ENCODE measurements around the gene PIEZO1. TPM values are rescaled to one million over a fixed set of nuclear protein-coding genes. Genes with fewer than 3 reads are reported as not detected.
A peak's percentile ranks its signal among the peaks of the same experiment; 100 is the strongest.

PIEZO1 gene
- polyA plus RNA-seq, 1 experiment: 47.0 TPM

- no peak for TF ChIP-seq CTCF (IDR thresholded peaks at IDR 0.05; ENCODE audit: low read depth, low read length)
- H3K27me3 ChIP-seq (ENCODE audit: control insufficient read depth, insufficient read depth, low read length): no peaks in the 10 kb centered on the region
- no peaks in the 10 kb centered on the region; the same call in 1 of the 2 replicates for H3K9me3 ChIP-seq (ENCODE audit: control insufficient read depth, insufficient read depth, low read length)
- CTCF ChIA-PET: no interaction called here
- DNase-seq (ENCODE audit: low read depth, low spot score): no peak
- POLR2A ChIA-PET: interaction anchor here (0.6 kb wide), 1 partner anchor 759 kb away, joined by 3 read pairs; no protein-coding TSS in a partner anchor
- no peak overlapping the region for H3K27ac ChIP-seq (ENCODE audit: low read depth, low read length)
- H3K4me3 ChIP-seq (ENCODE audit: low read depth, low read length): no peak overlapping the region
These were observed 22.2 kb upstream of the PIEZO1 start for GRCh38 chr16:88807142-88807625.

GRCh38 chr16:88806491-88807111 is 21.6 kb upstream of the PIEZO1 start:
- Histone ChIP-seq H3K27ac (ENCODE audit: low read depth, low read length) (no peak overlapping the region), H3K4me3 (ENCODE audit: low read depth, low read length) (no peak overlapping the region), H3K9me3 (ENCODE audit: control insufficient read depth, insufficient read depth, low read length) (no peaks in the 10 kb centered on the region; the same call in 1 of the 2 replicates), H3K27me3 (ENCODE audit: control insufficient read depth, insufficient read depth, low read length) (no peaks in the 10 kb centered on the region)
- CTCF ChIA-PET: no interaction called here
- POLR2A ChIA-PET: interaction anchor here (0.6 kb wide), 1 partner anchor 760 kb away, joined by 3 read pairs; no protein-coding TSS in a partner anchor
- no peak for DNase-seq (ENCODE audit: low read depth, low spot score)
- TF ChIP-seq CTCF (IDR thresholded peaks at IDR 0.05; ENCODE audit: low read depth, low read length): no peak

- DNase-seq (ENCODE audit: low read depth, low spot score): no peak
- Histone ChIP-seq H3K27me3 (ENCODE audit: control insufficient read depth, insufficient read depth, low read length) (no peaks in the 10 kb centered on the region), H3K9me3 (ENCODE audit: control insufficient read depth, insufficient read depth, low read length) (no peaks in the 10 kb centered on the region; the same call in 1 of the 2 replicates), H3K27ac (ENCODE audit: low read depth, low read length) (no peak overlapping the region), H3K4me3 (ENCODE audit: low read depth, low read length) (no peak overlapping the region)
- TF ChIP-seq CTCF (IDR thresholded peaks at IDR 0.05; ENCODE audit: low read depth, low read length): no peak
- ChIA-PET POLR2A (no interaction called here), CTCF (no interaction called here)
These were observed 20.9 kb upstream of the PIEZO1 start for GRCh38 chr16:88805887-88806393.

GRCh38 chr16:88805340-88805715 is 20.3 kb upstream of the PIEZO1 start:
- DNase-seq (ENCODE audit: low read depth, low spot score): no peak
- H3K4me3 ChIP-seq (ENCODE audit: low read depth, low read length): no peak overlapping the region; the same call in 1 of the 2 replicates
- no peaks in the 10 kb centered on the region for H3K27me3 ChIP-seq (ENCODE audit: control insufficient read depth, insufficient read depth, low read length)
- no peaks in the 10 kb centered on the region; the same call in 1 of the 2 replicates for H3K9me3 ChIP-seq (ENCODE audit: control insufficient read depth, insufficient read depth, low read length)
- no peak overlapping the region for H3K27ac ChIP-seq (ENCODE audit: low read depth, low read length)
- ChIA-PET POLR2A (no interaction called here), CTCF (no interaction called here)
- TF ChIP-seq CTCF (IDR thresholded peaks at IDR 0.05; ENCODE audit: low read depth, low read length): no peak

GRCh38 chr16:88804552-88805339 is 19.7 kb upstream of the PIEZO1 start:
- CTCF ChIA-PET: no interaction called here
- no peaks in the 10 kb centered on the region for H3K27me3 ChIP-seq (ENCODE audit: control insufficient read depth, insufficient read depth, low read length)
- TF ChIP-seq CTCF (IDR thresholded peaks at IDR 0.05; ENCODE audit: low read depth, low read length): no peak
- DNase-seq (ENCODE audit: low read depth, low spot score): no peak
- H3K27ac ChIP-seq (ENCODE audit: low read depth, low read length): no peak overlapping the region
- POLR2A ChIA-PET: no interaction called here
- no peaks in the 10 kb centered on the region; the same call in 1 of the 2 replicates for H3K9me3 ChIP-seq (ENCODE audit: control insufficient read depth, insufficient read depth, low read length)
- H3K4me3 ChIP-seq (ENCODE audit: low read depth, low read length): peak overlapping the region; percentile 57
